KMS-11 (cell line): Measurements from ENCODE around the gene FIZ1.

Source experiments
- H2AFZ ChIP-seq: fragments of 200-600 bp; sonication (generic); 2 replicates; pipeline ENCODE4 v1.6.1; 2016; ENCODE audit warnings: antibody characterized with exemption, mixed run types, low read depth
- H3K27ac ChIP-seq: fragments of 200-600 bp; sonication (generic); 2 replicates; pipeline ENCODE4 v1.6.1; 2016; ENCODE audit warnings: mild to moderate bottlenecking, mixed run types
- H3K27me3 ChIP-seq: fragments of 200-600 bp; sonication (generic); 2 replicates; pipeline ENCODE4 v1.6.1; 2017; ENCODE audit warnings: mild to moderate bottlenecking, low read depth, mixed run types, moderate library complexity; ENCODE audit not compliant: insufficient read depth
- H3K36me3 ChIP-seq: fragments of 200-600 bp; sonication (generic); 2 replicates; pipeline ENCODE4 v1.6.1; 2017; ENCODE audit warnings: mild to moderate bottlenecking, mixed run types; ENCODE audit not compliant: insufficient read depth
- H3K4me1 ChIP-seq: fragments of 200-600 bp; sonication (generic); 2 replicates; pipeline ENCODE4 v1.6.1; 2016; ENCODE audit warnings: mild to moderate bottlenecking, low read depth, mixed run types; ENCODE audit not compliant: poor library complexity, severe bottlenecking
- H3K4me2 ChIP-seq: fragments of 200-600 bp; sonication (generic); 2 replicates; pipeline ENCODE4 v1.7.0; 2016; ENCODE audit warnings: mild to moderate bottlenecking, mixed run types
- H3K4me3 ChIP-seq: fragments of 200-600 bp; sonication (generic); IDR thresholded peaks from 2 replicates; pipeline ENCODE4 v1.6.1; 2017; ENCODE audit warnings: low read depth, low read length, mixed read lengths; ENCODE audit not compliant: insufficient read depth
- H3K79me2 ChIP-seq: fragments of 200-600 bp; sonication (generic); 2 replicates; pipeline ENCODE4 v1.6.1; 2016; ENCODE audit warnings: low read depth, mixed run types; ENCODE audit not compliant: insufficient read depth
- H3K9ac ChIP-seq: fragments of 200-600 bp; sonication (generic); 2 replicates; pipeline ENCODE4 v1.6.1; 2016; ENCODE audit warnings: mild to moderate bottlenecking, mixed run types
- H4K20me1 ChIP-seq: fragments of 200-600 bp; sonication (generic); 2 replicates; pipeline ENCODE4 v1.6.1; 2016; ENCODE audit warnings: mild to moderate bottlenecking, mixed run types; ENCODE audit not compliant: insufficient read depth
- CTCF ChIP-seq: fragments of 200-600 bp; sonication (generic); conservative IDR thresholded peaks from 2 replicates; pipeline ENCODE4 v1.6.1; 2017; ENCODE audit warnings: low read depth, mild to moderate bottlenecking, antibody characterized with exemption, low read length, moderate library complexity, mixed read lengths

The FIZ1 gene

GRCh38 chr19:55605207-55605636 is 5.9 kb upstream of the FIZ1 start:
- Histone ChIP-seq H3K4me1 (peaks cover 15% of the 10 kb centered on the region), H4K20me1 (no peaks in the 10 kb centered on the region), H3K4me2 (peak overlapping the region; percentile 55; the same call in 1 of the 2 replicates), H3K9ac (no peak overlapping the region), H3K27me3 (no peaks in the 10 kb centered on the region), H3K36me3 (no peaks in the 10 kb centered on the region), H3K4me3 (no peak overlapping the region), H3K27ac (peak overlapping the region; percentile 48), H3K79me2 (0 out of 2 replicates have a peak, but pooled peaks cover 15% of the 10 kb centered on the region), H2AFZ (no peak overlapping the region)
- no peak for TF ChIP-seq CTCF

- Histone ChIP-seq H3K4me1 (peaks cover 15% of the 10 kb centered on the region), H2AFZ (peak overlapping the region; percentile 53; the same call in 1 of the 2 replicates), H3K79me2 (0 out of 2 replicates have a peak, but pooled peaks cover 15% of the 10 kb centered on the region), H3K4me2 (peak overlapping the region; percentile 55), H3K27ac (peak overlapping the region; percentile 48), H3K9ac (no peak overlapping the region), H3K36me3 (no peaks in the 10 kb centered on the region), H3K4me3 (no peak overlapping the region), H3K27me3 (no peaks in the 10 kb centered on the region), H4K20me1 (no peaks in the 10 kb centered on the region)
- no peak for TF ChIP-seq CTCF
Observed at GRCh38 chr19:55603581-55604292, 4.4 kb upstream of the FIZ1 start.

GRCh38 chr19:55603115-55603514 is 3.8 kb upstream of the FIZ1 start:
- H3K4me3 ChIP-seq = no peak overlapping the region
- no peaks in the 10 kb centered on the region for H3K36me3 ChIP-seq
- H3K27ac ChIP-seq = no peak overlapping the region
- H3K79me2 ChIP-seq = 0 out of 2 replicates have a peak, but pooled peaks cover 15% of the 10 kb centered on the region
- no peak overlapping the region for H3K9ac ChIP-seq
- no peak overlapping the region for H3K4me2 ChIP-seq
- no peak overlapping the region for H2AFZ ChIP-seq
- TF ChIP-seq CTCF = no peak
- H4K20me1 ChIP-seq = no peaks in the 10 kb centered on the region
- H3K27me3 ChIP-seq = no peaks in the 10 kb centered on the region
- H3K4me1 ChIP-seq = peaks cover 15% of the 10 kb centered on the region

- no peak overlapping the region for H3K4me3 ChIP-seq
- H3K4me1 ChIP-seq = peaks cover 15% of the 10 kb centered on the region
- 0 out of 2 replicates have a peak, but pooled peaks cover 10% of the 10 kb centered on the region for H3K79me2 ChIP-seq
- no peak overlapping the region for H3K27ac ChIP-seq
- H3K27me3 ChIP-seq = no peaks in the 10 kb centered on the region
- H3K36me3 ChIP-seq = no peaks in the 10 kb centered on the region
- no peak overlapping the region for H2AFZ ChIP-seq
- no peak for TF ChIP-seq CTCF
- no peak overlapping the region for H3K9ac ChIP-seq
- H3K4me2 ChIP-seq = no peak overlapping the region
- H4K20me1 ChIP-seq = no peaks in the 10 kb centered on the region
Observed at GRCh38 chr19:55602104-55603001, 3.0 kb upstream of the FIZ1 start.
